ENCODE data around the gene ZNF565.

- no peak for TF ChIP-seq CTCF (IDR thresholded peaks at IDR 0.05)
- TF ChIP-seq POLR2A (IDR thresholded peaks at IDR 0.05), result no peak
- peak in 2 of 3 donors; percentile 42 to 65 for TF ChIP-seq POLR2AphosphoS5 (IDR thresholded peaks at IDR 0.05)
Observed at GRCh38 chr19:36151144-36152018, 63.1 kb downstream of the ZNF565 start.

Data from transverse colon (tissue), 4 donors.